K562 (cell line): ENCODE results near the gene RFLNA. TPM values are rescaled to one million over a fixed set of nuclear protein-coding genes. Genes with fewer than 3 reads are reported as not detected.
A peak's percentile ranks its signal among the peaks of the same experiment; 100 is the strongest.

ENCODE experiments used
- ATAC-seq: fragments of 200-7000 bp; cut with Tn5 transposase; 3 replicates; pipeline ENCODE4 v1.9.1; 2020; ENCODE audit warnings: moderate library complexity
- BruUV-seq: library from RNA; stranded (reverse); fragments of 400-500 nt; replicated peaks from 2 replicates; lab custom pipeline; 2021; lab: Mats Ljungman, UMichigan
- CTCF ChIA-PET: fragments of 300-600 bp; formaldehyde crosslinking; extraction: SDS; loops from one replicate; lab custom pipeline; 2021; ENCODE audit warnings: low intra/inter-chr PET ratio; lab: Yijun Ruan, JAX
- POLR2A ChIA-PET: fragments of 300-600, 350-650 bp; sonication (Branson Sonifier 250); formaldehyde crosslinking; extraction: SDS; loops from one replicate; lab custom pipeline; 2021; ENCODE audit warnings: antibody characterized with exemption, inconsistent platforms; lab: Yijun Ruan, JAX
- DNase-seq, 4 experiments: peaks; one replicate each; pipeline versions ENCODE4 v3.0.0 to v3.0.0-alpha.2; 2011 to 2018; ENCODE audit warnings: low spot score in 3 of 4, mixed read lengths in 3 of 4; ENCODE audit errors: extremely low read depth in 1 of 4
- FAIRE-seq: peaks from 2 replicates; lab custom pipeline; 2011; peaks lifted over from hg19 to GRCh38; lab: Jason Lieb, UNC
- H2AFZ ChIP-seq: 2 replicates; pipeline ENCODE4 v1.6.0; 2011; ENCODE audit warnings: low read depth, low read length, control low read depth, inconsistent platforms
- H3K27ac ChIP-seq: fragments of 200-600 bp; 3 replicates; pipeline ENCODE4 v1.8.0; 2011; ENCODE audit warnings: low read depth, mild to moderate bottlenecking, control low read depth, inconsistent platforms, low read length, moderate library complexity, mixed read lengths; ENCODE audit errors: extremely low read depth
- H3K27me3 ChIP-seq, 2 experiments: fragments of 300-600 bp in 1 of 2; 2 replicates in 1 of 2; 3 replicates in 1 of 2; pipeline versions ENCODE4 v1.6.0 to v1.8.0; 2011; ENCODE audit warnings: inconsistent platforms in 2 of 2, low read length in 2 of 2, mild to moderate bottlenecking in 1 of 2, mixed read lengths in 1 of 2, moderate library complexity in 1 of 2; ENCODE audit not compliant: control insufficient read depth in 2 of 2, insufficient read depth in 2 of 2
- H3K36me3 ChIP-seq: fragments of 300-600 bp; 3 replicates; pipeline ENCODE4 v1.8.0; 2011; ENCODE audit warnings: mild to moderate bottlenecking, low read length, inconsistent platforms; ENCODE audit not compliant: control insufficient read depth, insufficient read depth
- H3K4me1 ChIP-seq, 2 experiments: fragments of 200-600 bp in 1 of 2; replicated peaks in 1 of 2; 2 replicates in 1 of 2; 3 replicates in 1 of 2; pipeline versions ENCODE4 v1.5.1 to v1.8.0; 2011; ENCODE audit warnings: inconsistent platforms in 2 of 2, low read length in 2 of 2, mild to moderate bottlenecking in 1 of 2, mixed read lengths in 1 of 2, moderate library complexity in 1 of 2; ENCODE audit not compliant: control insufficient read depth in 2 of 2, insufficient read depth in 2 of 2
- H3K4me2 ChIP-seq: 2 replicates; pipeline ENCODE4 v1.6.1; 2011; ENCODE audit warnings: low read length, control low read depth, inconsistent platforms, mixed read lengths; ENCODE audit not compliant: insufficient read depth
- H3K4me3 ChIP-seq: fragments of 200-600 bp; sonication (generic), shearing (Covaris generic); 2 replicates; pipeline ENCODE4 v1.5.1; 2016; ENCODE audit warnings: control low read depth, inconsistent platforms
- H3K79me2 ChIP-seq: fragments of 200-600 bp; 3 replicates; pipeline ENCODE4 v1.8.0; 2011; ENCODE audit warnings: low read length, inconsistent platforms; ENCODE audit not compliant: control insufficient read depth, insufficient read depth
- H3K9ac ChIP-seq, 2 experiments: 2 replicates each; pipeline versions ENCODE4 v1.6.0 to v1.6.1; 2011; ENCODE audit warnings: low read depth in 2 of 2, low read length in 2 of 2, control low read depth in 1 of 2, inconsistent platforms in 1 of 2, mild to moderate bottlenecking in 1 of 2, mixed read lengths in 1 of 2; ENCODE audit not compliant: insufficient read depth in 1 of 2
- H3K9me1 ChIP-seq: one replicate; pipeline ENCODE4 v1.6.0; 2011; ENCODE audit warnings: inconsistent platforms, mild to moderate bottlenecking, low read length, moderate library complexity; ENCODE audit not compliant: control insufficient read depth, insufficient read depth
- H3K9me3 ChIP-seq: replicated peaks from 2 replicates; pipeline ENCODE4 v1.5.1; 2011; ENCODE audit warnings: low read depth, low read length, inconsistent platforms; ENCODE audit not compliant: control insufficient read depth, insufficient read depth
- H4K20me1 ChIP-seq: replicated peaks from 2 replicates; pipeline ENCODE4 v1.6.1; 2011; ENCODE audit warnings: low read length, inconsistent platforms, mixed read lengths; ENCODE audit not compliant: control insufficient read depth, insufficient read depth
- BMI1 ChIP-seq: fragments of 150-350 bp; IDR thresholded peaks from 2 replicates; pipeline ENCODE4 v1.6.1; 2014; ENCODE audit warnings: low read length
- CBX2 ChIP-seq: fragments of 200-600 bp; sonication (generic); IDR thresholded peaks from one replicate; pipeline ENCODE4 v1.6.1; 2012; ENCODE audit warnings: mild to moderate bottlenecking, low read length, inconsistent platforms; ENCODE audit not compliant: insufficient read depth, poor library complexity, severe bottlenecking
- EGR1 ChIP-seq: fragments of 450-650 bp; conservative IDR thresholded peaks from 2 replicates; pipeline ENCODE4 v1.6.1; 2017; ENCODE audit warnings: mild to moderate bottlenecking
- ETS2 ChIP-seq: IDR thresholded peaks from 2 replicates; pipeline ENCODE4 v1.6.1; 2016; ENCODE audit warnings: borderline replicate concordance, missing genetic modification characterization, mild to moderate bottlenecking, moderate library complexity, missing compliant biosample characterization; ENCODE audit not compliant: poor library complexity, severe bottlenecking
- FOXM1 ChIP-seq, 2 experiments: fragments of 450-650 bp in 1 of 2; sonication (generic) in 1 of 2; formaldehyde crosslinking in 1 of 2; IDR thresholded peaks; 2 replicates each; pipeline versions ENCODE4 v1.6.1 to v1.9.0; 2017 to 2022; ENCODE audit warnings: low read depth in 2 of 2, mild to moderate bottlenecking in 2 of 2, missing genetic modification reagents in 1 of 2, moderate library complexity in 1 of 2
- FOXO4 ChIP-seq: fragments of 450-650 bp; formaldehyde crosslinking; IDR thresholded peaks from 2 replicates; pipeline ENCODE4 v1.4.0; 2020; ENCODE audit warnings: mild to moderate bottlenecking, moderate library complexity
- ILF3 ChIP-seq: fragments of 450-650 bp; IDR thresholded peaks from 2 replicates; pipeline ENCODE4 v1.6.1; 2018; ENCODE audit warnings: antibody characterized with exemption, mild to moderate bottlenecking, moderate library complexity, borderline replicate concordance
- NR2C1 ChIP-seq, 2 experiments: fragments of 450-650 bp; IDR thresholded peaks; 2 replicates each; pipeline ENCODE4 v1.6.1; 2017; ENCODE audit warnings: mild to moderate bottlenecking in 2 of 2, antibody characterized with exemption in 1 of 2, inconsistent platforms in 1 of 2, missing compliant biosample characterization in 1 of 2, missing genetic modification characterization in 1 of 2
- POLR2G ChIP-seq: fragments of 200-400 bp; formaldehyde crosslinking; IDR thresholded peaks from 2 replicates; pipeline ENCODE4 v1.6.1; 2017; ENCODE audit warnings: low read depth, mild to moderate bottlenecking, antibody characterized with exemption, low read length, moderate library complexity
- ZSCAN32 ChIP-seq: fragments of 450-650 bp; formaldehyde crosslinking; IDR thresholded peaks from 2 replicates; pipeline ENCODE4 v1.4.0; 2020; ENCODE audit warnings: mild to moderate bottlenecking, moderate library complexity
- WGBS: fragments of 100-300 bp; shearing (Covaris generic); methylation state at CpG from one replicate; pipeline ENCODE4 v1.1.6; 2016; ENCODE audit warnings: low coverage, mixed read lengths; ENCODE audit not compliant: insufficient coverage; ENCODE audit errors: missing lambda C conversion rate; 5-methylcytosine and 5-hydroxymethylcytosine counted together
- in situ Hi-C: fragments of 300-500 bp; cut with MboI; formaldehyde crosslinking; loops from 4 replicates; pipeline ENCODE4 v1.15.0; 2018; ENCODE audit warnings: inconsistent platforms, mixed read lengths
- intact Hi-C: fragments of 100-400 bp; cut with micrococcal nuclease; formaldehyde crosslinking; loops from 2 replicates; pipeline ENCODE4 v1.14.2; 2022
- polyA plus RNA-seq, 8 experiments: library from polyadenylated mRNA; depleted of rRNA in 4 of 8; stranded (reverse) in 5 of 8; unstranded in 3 of 8; fragments of >200 nt; fragmentation: Nextera tagmentation in 2 of 8; fragmentation: Illumina TruSeq in 1 of 8; extraction: Ambion mirVana in 2 of 8; extraction: Trizol in 1 of 8; gene quantifications; 2 replicates each; pipeline versions ENCODE4 v1.2.1 to v1.2.3, GENCODE V29; 2011 to 2014; ENCODE audit warnings: inconsistent platforms in 1 of 8, missing spikeins in 1 of 8
- total RNA-seq, 7 experiments: library from RNA; depleted of rRNA in 6 of 7; stranded (reverse); fragments of >200 nt in 6 of 7; fragmentation: Illumina TruSeq in 2 of 7; extraction: Trizol in 2 of 7; gene quantifications; 2 replicates each; pipeline versions ENCODE4 v1.2.1 to v1.2.3, GENCODE V29; 2011 to 2021; ENCODE audit warnings: low replicate concordance in 1 of 7
- TF ChIP-seq, protein P1 (sequence below), 2 experiments: fragments of 200-800 bp in 1 of 2; sonication (Bioruptor generic) in 1 of 2; sonication (generic) in 1 of 2; formaldehyde crosslinking in 1 of 2; IDR thresholded peaks in 1 of 2; conservative IDR thresholded peaks in 1 of 2; 2 replicates each; pipeline versions ENCODE4 v1.5.0 to v1.6.1; 2016 to 2020; ENCODE audit warnings: missing compliant biosample characterization in 1 of 2, missing genetic modification characterization in 1 of 2, missing genetic modification reagents in 1 of 2

RFLNA gene
- total and polyA plus RNA-seq, 9 of the 15 experiments (the other 6 are each of a cell fraction or from before 2014, with no cell fraction given), result not detected

GRCh38 chr12:124332058-124332672, 37.3 kb downstream of the RFLNA start (continued):
- TF ChIP-seq FOXO4 (CRISPR knock-in tag), result no peak
- no peak for TF ChIP-seq BMI1
- no peak for TF ChIP-seq ETS2 (tag)
- no peak for TF ChIP-seq CBX2
- peak; percentile 25; the same call in 1 of the 2 replicates for TF ChIP-seq EGR1
- TF ChIP-seq ILF3, result no peak

- in situ Hi-C loops (loop anchor here (10.0 kb wide), 1 partner anchor 432 kb away; no protein-coding TSS in a partner anchor), intact Hi-C loops (no loop called here)
- ChIA-PET CTCF (no interaction called here), POLR2A (interaction anchor here (0.6 kb wide), 2 partner anchors 17 to 54 kb away, joined by 3 read pairs; no protein-coding TSS in a partner anchor)
- Histone ChIP-seq H3K9me3 (no peaks in the 10 kb centered on the region), H3K36me3 (peaks cover 70% of the 10 kb centered on the region; the same call in 2 of the 3 replicates), H3K27me3 (no peaks in the 10 kb centered on the region), H3K79me2 (no peaks in the 10 kb centered on the region), H3K27ac (no peak overlapping the region), H2AFZ (no peak overlapping the region), H4K20me1 (no peaks in the 10 kb centered on the region), H3K4me1 (peaks cover 0 to 17% of the 10 kb centered on the region in 2 experiments; a peak in 2 of 5 replicates), H3K9ac (no peak overlapping the region), H3K4me3 (no peak overlapping the region), H3K9me1 (no peaks in the 10 kb centered on the region), H3K4me2 (no peak overlapping the region)
- no peak for ATAC-seq
- DNase-seq, result no peak
- no peak for TF ChIP-seq ZSCAN32 (CRISPR knock-in tag)
- TF ChIP-seq NR2C1 (IDR thresholded peaks at IDR 0.05), result no peak
- TF ChIP-seq NR2C1 (tag; IDR thresholded peaks at IDR 0.05), result no peak
- TF ChIP-seq POLR2G, result peak; percentile 37; the same call in 1 of the 2 replicates
- no peak for TF ChIP-seq FOXM1 (IDR thresholded peaks at IDR 0.05; ENCODE audit: low read depth)
- no peak for TF ChIP-seq FOXM1 (CRISPR knock-in tag; IDR thresholded peaks at IDR 0.05; ENCODE audit: low read depth)
- TF ChIP-seq, protein P1, sequence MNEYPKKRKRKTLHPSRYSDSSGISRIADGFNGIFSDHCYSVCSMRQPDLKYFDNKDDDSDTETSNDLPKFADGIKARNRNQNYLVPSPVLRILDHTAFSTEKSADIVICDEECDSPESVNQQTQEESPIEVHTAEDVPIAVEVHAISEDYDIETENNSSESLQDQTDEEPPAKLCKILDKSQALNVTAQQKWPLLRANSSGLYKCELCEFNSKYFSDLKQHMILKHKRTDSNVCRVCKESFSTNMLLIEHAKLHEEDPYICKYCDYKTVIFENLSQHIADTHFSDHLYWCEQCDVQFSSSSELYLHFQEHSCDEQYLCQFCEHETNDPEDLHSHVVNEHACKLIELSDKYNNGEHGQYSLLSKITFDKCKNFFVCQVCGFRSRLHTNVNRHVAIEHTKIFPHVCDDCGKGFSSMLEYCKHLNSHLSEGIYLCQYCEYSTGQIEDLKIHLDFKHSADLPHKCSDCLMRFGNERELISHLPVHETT (CRISPR knock-in tag; conservative IDR thresholded peaks at IDR 0.05 in 1 of 2, IDR thresholded peaks at IDR 0.05 in 1 of 2), result no peak
- no TSS peak for BruUV-seq
- 98% methylated on average over 11 of the region's 12 CpGs for WGBS
- no peak for FAIRE-seq
These were observed 38.0 kb downstream of the RFLNA start for GRCh38 chr12:124332900-124333299.
